HepG2 (cell line): ENCODE results near the gene WDR76. TPM values are rescaled to one million over a fixed set of nuclear protein-coding genes. Genes with fewer than 3 reads are reported as not detected.

Source experiments
- ASH2L ChIP-seq: fragments of 300-600, 200-600 bp; sonication (generic); IDR thresholded peaks from 2 replicates; pipeline ENCODE4 v1.7.0; 2017; ENCODE audit warnings: low read depth, mild to moderate bottlenecking, moderate library complexity, mixed read lengths, low read length; ENCODE audit not compliant: insufficient read length
- BHLHE40 ChIP-seq: IDR thresholded peaks from 2 replicates; pipeline ENCODE4 v1.6.1; 2011; ENCODE audit warnings: low read length, improper control_type of control experiment
- CCDC6 ChIP-seq: sonication (generic); formaldehyde crosslinking; IDR thresholded peaks from 2 replicates; pipeline ENCODE4 v1.8.1; 2022; ENCODE audit warnings: mild to moderate bottlenecking, missing genetic modification reagents, moderate library complexity
- CERS6 ChIP-seq: sonication (generic); formaldehyde crosslinking; IDR thresholded peaks from 2 replicates; pipeline ENCODE4 v1.5.0; 2020; ENCODE audit warnings: missing genetic modification reagents
- CSRNP1 ChIP-seq: sonication (generic); formaldehyde crosslinking; IDR thresholded peaks from 2 replicates; pipeline ENCODE4 v1.8.1; 2023; ENCODE audit warnings: mild to moderate bottlenecking, missing genetic modification reagents
- FOSL2 ChIP-seq: sonication (generic); formaldehyde crosslinking; IDR thresholded peaks from 2 replicates; pipeline ENCODE4 v1.4.0; 2020; ENCODE audit warnings: missing genetic modification reagents
- KAT7 ChIP-seq: IDR thresholded peaks from 2 replicates; pipeline ENCODE4 v1.6.1; 2018; ENCODE audit warnings: borderline replicate concordance, missing compliant biosample characterization
- MAZ ChIP-seq, 2 experiments: sonication (generic) in 1 of 2; formaldehyde crosslinking in 1 of 2; IDR thresholded peaks; 2 replicates each; pipeline versions ENCODE4 v1.5.0 to v1.6.1; 2012 to 2020; ENCODE audit warnings: low read depth in 2 of 2, mild to moderate bottlenecking in 2 of 2, borderline replicate concordance in 1 of 2, improper control_type of control experiment in 1 of 2, low read length in 1 of 2, missing genetic modification reagents in 1 of 2, moderate library complexity in 1 of 2
- NCOA1 ChIP-seq: sonication (generic); formaldehyde crosslinking; IDR thresholded peaks from 2 replicates; pipeline ENCODE4 v1.9.0; 2021; ENCODE audit warnings: missing genetic modification reagents
- NR2C2 ChIP-seq: sonication (generic); formaldehyde crosslinking; IDR thresholded peaks from 2 replicates; pipeline ENCODE4 v1.4.0; 2020; ENCODE audit warnings: missing genetic modification reagents, mild to moderate bottlenecking, moderate library complexity, borderline replicate concordance
- PHF21A ChIP-seq: sonication (generic); formaldehyde crosslinking; IDR thresholded peaks from 2 replicates; pipeline ENCODE4 v1.5.0; 2020; ENCODE audit warnings: mild to moderate bottlenecking, missing genetic modification reagents
- RARA ChIP-seq: IDR thresholded peaks from 2 replicates; pipeline ENCODE4 v1.6.1; 2016; ENCODE audit warnings: missing genetic modification reagents, missing compliant biosample characterization
- TERF1 ChIP-seq: sonication (generic); formaldehyde crosslinking; IDR thresholded peaks from 2 replicates; pipeline ENCODE4 v1.8.0; 2022; ENCODE audit warnings: mild to moderate bottlenecking, missing genetic modification reagents, moderate library complexity
- ZC3H4 ChIP-seq: sonication (generic); formaldehyde crosslinking; IDR thresholded peaks from 2 replicates; pipeline ENCODE4 v1.4.0; 2020; ENCODE audit warnings: missing genetic modification reagents, borderline replicate concordance
- ZNF138 ChIP-seq: sonication (generic); formaldehyde crosslinking; IDR thresholded peaks from 2 replicates; pipeline ENCODE4 v1.5.0; 2020; ENCODE audit warnings: mild to moderate bottlenecking, low read depth, missing genetic modification reagents
- ZNF143 ChIP-seq: sonication (generic); formaldehyde crosslinking; IDR thresholded peaks from 2 replicates; pipeline ENCODE4 v1.4.0; 2020; ENCODE audit warnings: missing genetic modification reagents
- ZNF414 ChIP-seq: sonication (generic); formaldehyde crosslinking; IDR thresholded peaks from 2 replicates; pipeline ENCODE4 v1.5.0; 2020; ENCODE audit warnings: missing genetic modification reagents
- ZNF451 ChIP-seq: sonication (generic); formaldehyde crosslinking; IDR thresholded peaks from 2 replicates; pipeline ENCODE4 v1.5.0; 2020; ENCODE audit warnings: mild to moderate bottlenecking, missing genetic modification reagents
- ZNF543 ChIP-seq: sonication (generic); formaldehyde crosslinking; IDR thresholded peaks from 2 replicates; pipeline ENCODE4 v1.4.0; 2020; ENCODE audit warnings: mild to moderate bottlenecking, missing genetic modification reagents
- ZNF737 ChIP-seq: sonication (generic); formaldehyde crosslinking; IDR thresholded peaks from 2 replicates; pipeline ENCODE4 v1.5.0; 2020; ENCODE audit warnings: missing genetic modification reagents, mild to moderate bottlenecking, borderline replicate concordance
- ZNF770 ChIP-seq: sonication (generic); formaldehyde crosslinking; IDR thresholded peaks from 2 replicates; pipeline ENCODE4 v1.5.0; 2020; ENCODE audit warnings: mild to moderate bottlenecking, missing genetic modification reagents
- ZSCAN12 ChIP-seq: sonication (generic); formaldehyde crosslinking; IDR thresholded peaks from 2 replicates; pipeline ENCODE4 v1.9.0; 2021; ENCODE audit warnings: mild to moderate bottlenecking, missing genetic modification reagents
- polyA plus RNA-seq, 8 experiments: library from polyadenylated mRNA; depleted of rRNA in 3 of 8; stranded (reverse) in 7 of 8; unstranded in 1 of 8; fragments of >200 nt; fragmentation: Illumina TruSeq in 4 of 8; extraction: Trizol in 4 of 8; gene quantifications; 2 replicates each; pipeline versions ENCODE4 v1.2.1 to v1.2.3, GENCODE V29; 2011 to 2016; ENCODE audit warnings: low read depth in 4 of 8, missing spikeins in 1 of 8, mixed read lengths in 1 of 8; ENCODE audit not compliant: insufficient read depth in 1 of 8
- total RNA-seq, 5 experiments: library from RNA; depleted of rRNA; stranded (reverse); fragments of >200 nt; fragmentation: Illumina TruSeq; extraction: Trizol; gene quantifications; 2 replicates each; pipeline ENCODE4 v1.2.3, GENCODE V29; 2016; ENCODE audit warnings: low read depth in 1 of 5

The WDR76 gene
- total and polyA plus RNA-seq, 2 of the 13 experiments (the other 11 are each of a cell fraction or from before 2014, with no cell fraction given) = 1.1 to 9.7 TPM

- TF ChIP-seq ZNF770 (CRISPR knock-in tag) (no peak), BHLHE40 (no peak), ZNF737 (CRISPR knock-in tag) (0 out of 2 replicates have a peak, but pooled peaks have one; percentile 24), ZNF451 (no peak), ASH2L (peak; percentile 75), CCDC6 (CRISPR knock-in tag) (peak; percentile 47; the same call in 1 of the 2 replicates), ZNF414 (CRISPR knock-in tag) (no peak), NR2C2 (no peak), ZNF143 (CRISPR knock-in tag) (no peak; the same call in 1 of the 2 replicates), ZSCAN12 (no peak), MAZ (IDR thresholded peaks at IDR 0.05; ENCODE audit: borderline replicate concordance, low read depth, low read length) (no peak; the same call in 1 of the 2 replicates), MAZ (CRISPR knock-in tag; IDR thresholded peaks at IDR 0.05; ENCODE audit: low read depth) (0 out of 2 replicates have a peak, but pooled peaks have one; percentile 48), RARA (CRISPR knock-in tag) (peak; percentile 40; the same call in 1 of the 2 replicates), KAT7 (CRISPR knock-in tag) (0 out of 2 replicates have a peak, but pooled peaks have one; percentile 68), NCOA1 (CRISPR knock-in tag) (no peak), TERF1 (no peak), ZNF138 (peak; percentile 13; the same call in 1 of the 2 replicates), CSRNP1 (CRISPR knock-in tag) (peak; percentile 61; the same call in 1 of the 2 replicates), FOSL2 (CRISPR knock-in tag) (peak; percentile 34), CERS6 (CRISPR knock-in tag) (no peak), ZNF543 (no peak), PHF21A (CRISPR knock-in tag) (no peak), ZC3H4 (CRISPR knock-in tag) (0 out of 2 replicates have a peak, but pooled peaks have one; percentile 46)
Measured at GRCh38 chr15:43800286-43801141, 26.3 kb upstream of the WDR76 start, which contains the start of gene HYPK (continued).
